HEK293T (cell line): ENCODE data around the gene DUSP8.

Experiments
- BHLHE40 ChIP-seq: fragments of 450-650 bp; IDR thresholded peaks from 2 replicates; pipeline ENCODE4 v1.6.1; 2016; ENCODE audit warnings: mild to moderate bottlenecking, moderate library complexity, borderline replicate concordance
- TARDBP ChIP-seq: fragments of 450-650 bp; IDR thresholded peaks from 2 replicates; pipeline ENCODE4 v1.6.1; 2016
- TF ChIP-seq, protein P1 (sequence below): fragments of 450-650 bp; IDR thresholded peaks from 2 replicates; pipeline ENCODE4 v1.6.1; 2016

GRCh38 chr11:1573077-1573902 is 1.2 kb upstream of the DUSP8 start:
- TF ChIP-seq, protein P1, sequence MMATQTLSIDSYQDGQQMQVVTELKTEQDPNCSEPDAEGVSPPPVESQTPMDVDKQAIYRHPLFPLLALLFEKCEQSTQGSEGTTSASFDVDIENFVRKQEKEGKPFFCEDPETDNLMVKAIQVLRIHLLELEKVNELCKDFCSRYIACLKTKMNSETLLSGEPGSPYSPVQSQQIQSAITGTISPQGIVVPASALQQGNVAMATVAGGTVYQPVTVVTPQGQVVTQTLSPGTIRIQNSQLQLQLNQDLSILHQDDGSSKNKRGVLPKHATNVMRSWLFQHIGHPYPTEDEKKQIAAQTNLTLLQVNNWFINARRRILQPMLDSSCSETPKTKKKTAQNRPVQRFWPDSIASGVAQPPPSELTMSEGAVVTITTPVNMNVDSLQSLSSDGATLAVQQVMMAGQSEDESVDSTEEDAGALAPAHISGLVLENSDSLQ = no peak
- TF ChIP-seq BHLHE40 (no peak), TARDBP (no peak)
